ENCODE data around the gene TUBB3.

DNA sequence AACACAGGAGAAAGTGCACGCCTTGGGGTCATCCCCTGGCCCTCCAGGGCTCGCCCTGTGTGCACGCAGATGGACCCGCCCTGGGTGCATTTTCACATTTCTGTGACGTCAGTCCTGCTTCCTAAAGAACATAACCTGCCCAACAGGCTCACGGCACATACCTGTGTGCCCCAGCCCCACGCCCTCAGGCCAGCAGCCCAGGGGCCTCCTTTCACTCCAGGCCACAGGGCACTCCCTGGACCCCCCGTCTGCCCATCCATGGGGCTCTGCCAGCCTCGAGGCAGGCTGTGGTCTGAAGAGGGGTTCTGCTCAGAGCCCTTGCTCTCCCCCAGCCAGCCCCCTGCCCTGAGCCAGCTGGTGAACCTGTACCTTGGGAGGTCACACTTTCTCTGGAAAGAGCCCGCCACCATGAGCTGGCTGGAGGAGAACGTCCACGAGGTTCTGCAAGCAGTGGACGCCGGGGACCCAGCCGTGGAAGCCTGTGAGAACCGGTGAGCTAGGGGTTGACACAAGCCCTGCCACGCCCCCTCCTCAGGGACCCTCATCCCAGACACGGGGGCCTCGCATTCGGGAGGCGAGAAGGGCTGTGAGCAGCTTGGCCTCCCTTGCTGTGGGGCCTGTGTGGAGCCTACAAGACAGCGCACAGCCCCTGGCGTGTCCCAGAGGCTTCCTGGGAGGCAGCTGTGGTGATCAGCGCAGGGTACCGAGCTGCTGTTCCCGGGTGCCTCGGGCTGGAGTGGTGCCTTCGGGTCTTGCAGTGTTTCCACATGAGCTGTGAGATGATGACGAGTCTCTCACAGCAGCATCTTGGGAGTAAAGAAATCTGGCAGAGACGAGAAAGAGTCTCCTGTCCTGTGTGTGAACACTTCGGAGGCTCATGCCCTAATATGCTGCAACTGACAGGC lies 18.3 kb upstream of the TUBB3 start:
- TF ChIP-seq POLR2A (IDR thresholded peaks at IDR 0.05) (no peak), POLR2AphosphoS5 (IDR thresholded peaks at IDR 0.05) (no peak)
- TF ChIP-seq, protein P1, sequence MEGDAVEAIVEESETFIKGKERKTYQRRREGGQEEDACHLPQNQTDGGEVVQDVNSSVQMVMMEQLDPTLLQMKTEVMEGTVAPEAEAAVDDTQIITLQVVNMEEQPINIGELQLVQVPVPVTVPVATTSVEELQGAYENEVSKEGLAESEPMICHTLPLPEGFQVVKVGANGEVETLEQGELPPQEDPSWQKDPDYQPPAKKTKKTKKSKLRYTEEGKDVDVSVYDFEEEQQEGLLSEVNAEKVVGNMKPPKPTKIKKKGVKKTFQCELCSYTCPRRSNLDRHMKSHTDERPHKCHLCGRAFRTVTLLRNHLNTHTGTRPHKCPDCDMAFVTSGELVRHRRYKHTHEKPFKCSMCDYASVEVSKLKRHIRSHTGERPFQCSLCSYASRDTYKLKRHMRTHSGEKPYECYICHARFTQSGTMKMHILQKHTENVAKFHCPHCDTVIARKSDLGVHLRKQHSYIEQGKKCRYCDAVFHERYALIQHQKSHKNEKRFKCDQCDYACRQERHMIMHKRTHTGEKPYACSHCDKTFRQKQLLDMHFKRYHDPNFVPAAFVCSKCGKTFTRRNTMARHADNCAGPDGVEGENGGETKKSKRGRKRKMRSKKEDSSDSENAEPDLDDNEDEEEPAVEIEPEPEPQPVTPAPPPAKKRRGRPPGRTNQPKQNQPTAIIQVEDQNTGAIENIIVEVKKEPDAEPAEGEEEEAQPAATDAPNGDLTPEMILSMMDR (IDR thresholded peaks at IDR 0.05), result no peak
